Activated CD4-positive, alpha-beta T cell treated with anti-CD3 and anti-CD28 coated beads for 36 hours (primary cell): Measurements from ENCODE around the gene METRNL. TPM values are rescaled to one million over a fixed set of nuclear protein-coding genes. Genes with fewer than 3 reads are reported as not detected.
"Not testable (repeated sequence)": the region's sequence is repeated elsewhere in the genome, so short reads cannot be mapped to it uniquely, and the experiment has no call there.

ENCODE experiments used
- ATAC-seq: fragments of 200-7000 bp; cut with Tn5 transposase; one replicate; pipeline ENCODE4 v1.10.0; 2021; ENCODE audit warnings: mild to moderate bottlenecking, moderate library complexity
- CTCF ChIA-PET: fragments of 350-600 bp; sonication (Branson Sonifier 250); formaldehyde crosslinking; loops from one replicate; lab custom pipeline; 2021; ENCODE audit warnings: antibody characterized with exemption; lab: Charles Lee
- POLR2A ChIA-PET: fragments of 350-600 bp; sonication (Branson Sonifier 250); formaldehyde crosslinking; loops from one replicate; lab custom pipeline; 2021; ENCODE audit warnings: antibody characterized with exemption, inconsistent platforms; lab: Charles Lee
- DNase-seq: peaks from one replicate; pipeline ENCODE4 v3.0.0-alpha.2; 2020
- H3K27ac Mint-ChIP-seq: one replicate; pipeline ENCODE4 v1.8.0; 2021; ENCODE audit warnings: mixed read lengths
- H3K27me3 Mint-ChIP-seq: one replicate; pipeline ENCODE4 v1.8.0; 2021; ENCODE audit warnings: mixed read lengths
- H3K36me3 Mint-ChIP-seq: one replicate; pipeline ENCODE4 v1.8.0; 2021; ENCODE audit warnings: low read depth, mixed read lengths
- H3K4me1 Mint-ChIP-seq: one replicate; pipeline ENCODE4 v1.8.0; 2021; ENCODE audit warnings: mixed read lengths
- H3K4me3 Mint-ChIP-seq: one replicate; pipeline ENCODE4 v1.8.0; 2021; ENCODE audit warnings: mild to moderate bottlenecking, moderate library complexity, mixed read lengths
- H3K9me3 Mint-ChIP-seq: one replicate; pipeline ENCODE4 v1.8.0; 2021; ENCODE audit warnings: low read depth, mixed read lengths
- intact Hi-C, 2 experiments: fragments of 100-400 bp; cut with DNase I in 1 of 2; cut with micrococcal nuclease in 1 of 2; formaldehyde crosslinking; loops; one replicate each; pipeline versions ENCODE4 v1.14.2 to v1.15.1; 2022 to 2024; cut with DNase I, micrococcal nuclease
- total RNA-seq, 2 experiments: library from RNA; stranded (reverse); gene quantifications; one replicate each; pipeline ENCODE4 v1.2.3, GENCODE V29; 2021

METRNL gene
- total RNA-seq, 2 experiments from 2014 or later: 22.4 to 26.3 TPM

- intact Hi-C loops: no loop called here
- H3K36me3 Mint-ChIP-seq: no peaks in the 10 kb centered on the region
- CTCF ChIA-PET: no interaction called here
- H3K4me3 Mint-ChIP-seq: no peak overlapping the region
- H3K4me1 Mint-ChIP-seq: no peaks in the 10 kb centered on the region
- ATAC-seq: no peak
- peaks cover 4% of the 10 kb centered on the region for H3K27me3 Mint-ChIP-seq
- POLR2A ChIA-PET: no interaction called here
- no peak overlapping the region for H3K27ac Mint-ChIP-seq
- no peak for DNase-seq
- H3K9me3 Mint-ChIP-seq: no peaks in the 10 kb centered on the region
These were observed 54.1 kb downstream of the METRNL start for GRCh38 chr17:83133302-83134121.

GRCh38 chr17:83134456-83134855, 55.0 kb downstream of the METRNL start:
- H3K4me3 Mint-ChIP-seq, ATAC-seq, POLR2A ChIA-PET, CTCF ChIA-PET, H3K27me3 Mint-ChIP-seq, intact Hi-C loops, H3K27ac Mint-ChIP-seq, H3K36me3 Mint-ChIP-seq, DNase-seq, H3K9me3 Mint-ChIP-seq, H3K4me1 Mint-ChIP-seq: not testable (repeated sequence)

- H3K4me3 Mint-ChIP-seq: no peak overlapping the region
- H3K27ac Mint-ChIP-seq: no peak overlapping the region
- H3K4me1 Mint-ChIP-seq: no peaks in the 10 kb centered on the region
- POLR2A ChIA-PET: no interaction called here
- peaks cover 4% of the 10 kb centered on the region for H3K27me3 Mint-ChIP-seq
- intact Hi-C loops: no loop called here
- no peak for DNase-seq
- H3K36me3 Mint-ChIP-seq: no peaks in the 10 kb centered on the region
- CTCF ChIA-PET: no interaction called here
- no peaks in the 10 kb centered on the region for H3K9me3 Mint-ChIP-seq
- no peak for ATAC-seq
These were observed 56.3 kb downstream of the METRNL start for GRCh38 chr17:83135692-83136091.

GRCh38 chr17:83136156-83136555, 56.7 kb downstream of the METRNL start:
- Mint-ChIP-seq H3K4me1 (no peaks in the 10 kb centered on the region), H3K27me3 (peaks cover 4% of the 10 kb centered on the region), H3K36me3 (no peaks in the 10 kb centered on the region), H3K9me3 (no peaks in the 10 kb centered on the region), H3K27ac (no peak overlapping the region), H3K4me3 (no peak overlapping the region)
- ChIA-PET CTCF (no interaction called here), POLR2A (no interaction called here)
- no peak for ATAC-seq
- DNase-seq: no peak
- intact Hi-C loops: no loop called here

DNA sequence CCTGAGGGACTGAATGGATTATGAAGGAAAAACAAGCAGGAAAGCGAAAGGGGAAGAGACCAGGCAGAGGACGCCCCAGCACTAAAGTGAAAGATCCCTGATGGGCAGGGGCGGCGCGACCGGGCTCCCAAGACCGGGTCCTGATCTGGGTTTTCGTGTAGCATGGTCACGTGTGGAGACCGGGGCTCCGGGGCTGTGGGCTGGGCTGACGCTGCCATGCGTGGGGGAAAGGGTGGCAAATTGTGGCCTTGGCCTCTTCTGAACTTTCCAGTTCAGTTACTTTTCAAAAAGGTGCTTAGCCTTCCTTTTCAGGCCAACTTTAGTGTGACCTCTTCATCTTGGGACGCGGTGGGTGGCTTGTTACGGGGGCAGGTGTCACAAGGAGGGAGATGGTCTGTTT, 57.5 kb downstream of the METRNL start:
- Mint-ChIP-seq H3K4me3 (no peak overlapping the region), H3K27ac (no peak overlapping the region), H3K36me3 (no peaks in the 10 kb centered on the region), H3K4me1 (no peaks in the 10 kb centered on the region), H3K27me3 (peaks cover 5% of the 10 kb centered on the region), H3K9me3 (no peaks in the 10 kb centered on the region)
- ChIA-PET POLR2A (no interaction called here), CTCF (interaction anchor here (0.8 kb wide), 1 partner anchor 28 kb away, joined by 3 read pairs; no protein-coding TSS in a partner anchor)
- DNase-seq: no peak
- intact Hi-C loops: no loop called here
- no peak for ATAC-seq

- Mint-ChIP-seq H3K4me3 (no peak overlapping the region), H3K9me3 (peaks cover 4% of the 10 kb centered on the region), H3K4me1 (no peaks in the 10 kb centered on the region), H3K36me3 (no peaks in the 10 kb centered on the region), H3K27me3 (peaks cover 5% of the 10 kb centered on the region), H3K27ac (no peak overlapping the region)
- no peak for DNase-seq
- CTCF ChIA-PET: interaction anchor here (0.8 kb wide), 1 partner anchor 28 kb away, joined by 3 read pairs; no protein-coding TSS in a partner anchor
- POLR2A ChIA-PET: no interaction called here
- intact Hi-C loops: no loop called here
- ATAC-seq: no peak
These were observed 58.1 kb downstream of the METRNL start for GRCh38 chr17:83137523-83137922.

GRCh38 chr17:83138820-83139219, 59.4 kb downstream of the METRNL start:
- ChIA-PET CTCF (no interaction called here), POLR2A (no interaction called here)
- H3K27me3 Mint-ChIP-seq: peaks cover 7% of the 10 kb centered on the region

GRCh38 chr17:83139541-83140248, 60.3 kb downstream of the METRNL start:
- H3K9me3 Mint-ChIP-seq, H3K4me1 Mint-ChIP-seq, CTCF ChIA-PET, DNase-seq, intact Hi-C loops, H3K27me3 Mint-ChIP-seq, H3K27ac Mint-ChIP-seq, H3K36me3 Mint-ChIP-seq, H3K4me3 Mint-ChIP-seq, ATAC-seq, POLR2A ChIA-PET: not testable (repeated sequence)

More at GRCh38 chr17:83138820-83139219, 59.4 kb downstream of the METRNL start:
- peaks cover 4% of the 10 kb centered on the region for H3K9me3 Mint-ChIP-seq
- DNase-seq: no peak
- no peak for ATAC-seq
- H3K27ac Mint-ChIP-seq: no peak overlapping the region
- H3K36me3 Mint-ChIP-seq: no peaks in the 10 kb centered on the region
- H3K4me1 Mint-ChIP-seq: no peaks in the 10 kb centered on the region
- H3K4me3 Mint-ChIP-seq: no peak overlapping the region
- intact Hi-C loops: no loop called here

DNA sequence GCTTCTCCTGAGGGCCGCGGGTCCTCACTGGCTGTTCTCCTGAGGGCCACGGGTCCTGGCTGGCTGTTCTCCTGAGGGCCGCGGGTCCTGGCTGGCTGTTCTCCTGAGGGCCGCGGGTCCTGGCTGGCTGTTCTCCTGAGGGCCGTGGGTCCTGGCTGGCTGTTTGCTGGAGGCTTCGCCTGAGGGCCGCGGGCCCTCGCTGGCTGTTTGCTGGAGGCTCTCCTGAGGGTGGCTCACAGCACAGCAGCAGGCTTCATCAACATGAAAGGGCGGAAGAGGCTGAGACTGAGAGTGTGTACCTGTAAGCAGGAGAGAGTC, 60.8 kb downstream of the METRNL start:
- H3K27me3 Mint-ChIP-seq, CTCF ChIA-PET, intact Hi-C loops, H3K4me3 Mint-ChIP-seq, POLR2A ChIA-PET, H3K4me1 Mint-ChIP-seq, ATAC-seq, H3K9me3 Mint-ChIP-seq, DNase-seq, H3K27ac Mint-ChIP-seq, H3K36me3 Mint-ChIP-seq: not testable (repeated sequence)

DNA sequence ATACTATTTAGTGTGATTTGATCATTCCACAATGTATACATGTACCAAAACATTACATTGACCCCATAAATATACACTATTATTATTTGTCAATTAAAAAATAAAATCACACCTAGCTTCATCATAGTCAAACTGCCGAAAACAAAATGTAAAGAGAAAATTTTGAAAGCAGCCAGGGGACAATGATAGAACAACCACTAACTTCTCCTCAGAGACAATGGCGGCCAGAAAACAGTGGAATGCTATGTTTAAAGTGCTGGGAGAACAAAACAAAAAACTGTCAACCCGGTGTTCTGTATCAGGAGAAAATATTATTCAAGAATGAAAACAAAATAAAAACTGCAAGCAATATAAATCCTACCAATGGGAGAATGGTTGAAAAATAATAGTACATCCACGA, 63.2 kb downstream of the METRNL start:
- Mint-ChIP-seq H3K27ac (no peak overlapping the region), H3K36me3 (no peaks in the 10 kb centered on the region), H3K27me3 (peaks cover 5% of the 10 kb centered on the region), H3K4me1 (no peaks in the 10 kb centered on the region), H3K9me3 (peaks cover 4% of the 10 kb centered on the region), H3K4me3 (no peak overlapping the region)
- CTCF ChIA-PET: no interaction called here
- intact Hi-C loops: no loop called here
- POLR2A ChIA-PET: no interaction called here
- DNase-seq (no peak), ATAC-seq (no peak)

DNA sequence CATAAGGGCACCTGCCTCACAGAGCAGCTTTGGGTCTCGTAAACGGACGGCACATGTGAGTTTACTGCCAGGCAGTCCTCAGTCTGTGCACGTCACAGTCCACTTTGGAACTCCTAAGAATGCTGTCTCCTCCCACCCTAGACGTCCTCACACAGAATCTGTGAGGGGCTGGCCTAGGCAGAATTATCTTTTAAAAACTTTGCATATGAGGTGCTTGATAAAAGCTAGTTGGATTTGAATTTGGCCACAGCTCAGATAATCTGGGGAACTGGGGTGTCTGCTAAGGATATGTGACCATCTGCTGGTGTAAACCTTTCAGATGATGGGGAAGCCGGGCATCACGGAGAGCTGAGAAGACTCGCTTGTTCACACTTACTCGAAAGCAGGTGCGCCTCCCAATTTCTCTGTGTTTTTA, 64.4 kb downstream of the METRNL start:
- DNase-seq: no peak
- ChIA-PET CTCF (no interaction called here), POLR2A (no interaction called here)
- intact Hi-C loops: no loop called here
- no peak for ATAC-seq
- H3K36me3 Mint-ChIP-seq: no peaks in the 10 kb centered on the region
- H3K27me3 Mint-ChIP-seq: peaks cover 5% of the 10 kb centered on the region
- H3K4me1 Mint-ChIP-seq: no peaks in the 10 kb centered on the region
- no peak overlapping the region for H3K27ac Mint-ChIP-seq
- peaks cover 4% of the 10 kb centered on the region for H3K9me3 Mint-ChIP-seq
- H3K4me3 Mint-ChIP-seq: no peak overlapping the region
